GM19238 (cell line): ENCODE data around the gene YTHDC1.
A peak's percentile ranks its signal among the peaks of the same experiment; 100 is the strongest.
"Not testable (repeated sequence)": the region's sequence is repeated elsewhere in the genome, so short reads cannot be mapped to it uniquely, and the experiment has no call there.

Experiments
- DNase-seq: peaks from one replicate; pipeline ENCODE4 v3.0.0; 2011; ENCODE audit warnings: low spot score; ENCODE audit not compliant: insufficient read length

Gene YTHDC1

DNA sequence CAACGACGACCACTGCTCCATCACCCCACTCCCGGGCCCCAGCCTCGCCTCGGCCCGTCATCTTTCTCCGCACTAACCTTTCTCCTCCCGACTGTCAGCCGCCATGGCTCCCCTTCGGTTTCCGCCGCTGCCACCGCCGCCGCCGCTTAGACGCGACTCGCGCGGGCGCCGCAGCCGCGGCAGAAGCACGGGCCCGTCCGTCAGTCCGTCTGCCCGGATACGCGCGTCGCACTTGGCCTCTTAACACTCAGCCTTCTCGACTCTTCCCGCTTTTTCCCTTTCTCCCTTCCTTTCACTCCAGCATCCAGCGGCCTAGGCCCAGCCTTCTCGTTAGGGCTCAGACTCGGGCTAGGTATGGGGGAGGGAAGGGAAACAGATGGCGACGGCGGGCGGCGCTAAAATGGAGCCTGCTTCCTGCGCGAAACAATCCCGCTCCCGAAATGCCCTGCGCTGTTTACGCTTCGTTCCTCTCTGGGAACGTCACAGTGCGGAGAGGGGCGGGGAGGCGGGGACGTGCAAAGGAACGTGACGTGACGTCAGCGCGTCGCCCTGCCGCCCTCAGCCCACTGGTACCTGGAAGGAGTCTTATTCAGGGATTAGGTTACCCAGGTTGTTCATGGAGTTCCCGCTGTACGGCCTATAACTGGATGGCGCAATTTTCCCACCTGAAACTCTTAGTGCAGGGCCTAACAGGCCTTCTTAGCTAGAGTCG lies at the start of gene YTHDC1:
YTHDC1 (minus strand) TSS at position 442 of the 712 bp plus-strand sequence; CDS start at position 105, 337 bp downstream.
- peak; percentile 82 for DNase-seq

DNA sequence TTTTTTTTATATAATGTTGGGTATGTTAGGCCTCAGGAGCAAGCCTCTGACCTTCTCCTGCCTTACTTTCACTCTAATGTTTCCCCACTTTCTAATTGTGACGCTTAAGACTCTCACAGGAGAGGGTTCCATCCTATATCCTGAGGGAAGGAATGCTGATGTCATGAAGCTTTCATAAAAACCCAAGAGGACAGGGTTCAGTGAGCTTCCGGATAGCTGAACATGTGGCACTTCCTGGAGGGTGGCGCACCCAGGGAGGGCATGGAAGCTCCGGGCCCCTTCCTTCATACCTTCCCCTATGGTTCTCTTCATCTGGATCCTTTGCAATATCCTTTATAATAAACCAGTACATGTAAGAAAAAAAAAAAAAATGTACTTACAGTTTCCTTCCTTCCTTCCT lies 49.4 kb upstream of the YTHDC1 start:
- no peak for DNase-seq

DNA sequence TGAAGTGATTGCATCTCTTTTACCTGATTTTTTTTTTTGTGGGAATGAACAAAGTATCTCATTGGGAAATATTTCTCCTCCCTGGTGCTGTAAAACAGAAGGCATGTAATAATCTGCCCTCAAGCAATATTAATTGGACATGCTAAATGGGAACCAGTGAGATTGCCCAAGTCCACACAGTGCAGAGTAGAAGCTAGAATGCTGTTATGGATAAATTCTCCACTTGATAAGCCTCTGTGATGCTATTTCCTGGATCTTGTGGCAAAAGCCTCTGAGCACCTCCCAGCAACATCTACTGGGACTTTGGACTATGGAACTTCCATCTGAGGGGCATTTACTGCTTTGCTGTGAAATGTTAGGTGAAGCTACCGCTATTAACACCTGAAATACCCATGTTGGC lies 46.9 kb upstream of the YTHDC1 start:
- DNase-seq = no peak

DNA sequence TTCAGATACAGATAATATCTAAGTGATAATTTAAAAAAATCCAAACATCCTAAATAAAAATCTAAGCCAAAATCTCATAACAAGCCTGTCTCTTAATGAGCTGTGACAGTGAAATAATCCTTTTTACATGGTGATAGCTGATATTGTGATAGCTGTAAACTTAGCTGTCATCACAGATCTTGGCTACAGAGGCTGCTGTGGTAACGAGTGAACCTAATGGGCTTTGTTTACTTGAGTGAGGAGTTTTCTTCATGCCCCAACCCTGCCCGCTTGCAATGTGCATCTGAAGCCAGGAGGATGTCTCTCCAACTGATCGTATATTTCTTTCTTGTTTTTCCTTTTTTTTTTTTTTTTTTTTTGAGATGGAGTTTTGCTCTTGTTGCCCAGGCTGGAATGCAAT lies 41.5 kb upstream of the YTHDC1 start:
- DNase-seq = no peak

DNA sequence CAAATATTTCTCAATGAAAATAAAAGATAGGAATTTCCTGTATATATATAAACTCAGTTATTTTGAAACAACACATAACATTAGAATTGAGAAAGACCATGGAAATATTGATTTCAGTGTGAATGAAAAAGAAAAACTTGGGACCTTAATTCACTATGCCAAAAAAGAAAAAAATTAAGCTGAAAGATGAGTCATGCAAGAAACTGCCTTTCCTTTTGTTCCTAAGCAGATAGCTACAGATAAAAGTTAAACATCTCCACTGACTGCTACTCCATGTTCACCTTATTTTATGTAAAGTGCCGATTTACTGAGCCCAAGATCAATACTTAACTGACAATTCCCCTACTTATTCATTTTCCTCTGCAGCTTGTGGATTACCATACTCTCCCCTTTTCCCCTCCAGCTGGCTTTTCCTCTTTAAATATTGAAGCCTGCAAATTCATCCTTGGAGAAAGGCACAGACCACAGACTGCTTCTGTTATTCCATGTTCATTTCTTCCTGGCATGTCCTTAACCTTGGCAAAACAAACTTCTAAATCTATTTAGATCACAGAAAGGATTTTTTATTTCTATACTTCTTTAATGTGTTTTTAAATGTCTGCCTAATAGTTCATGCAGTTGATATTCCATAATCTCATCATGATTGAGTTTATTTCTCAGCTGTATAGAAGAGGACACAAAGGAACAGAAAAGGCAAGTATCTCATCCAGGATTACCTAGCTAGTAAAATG lies 40.5 kb upstream of the YTHDC1 start:
- DNase-seq = no peak

DNA sequence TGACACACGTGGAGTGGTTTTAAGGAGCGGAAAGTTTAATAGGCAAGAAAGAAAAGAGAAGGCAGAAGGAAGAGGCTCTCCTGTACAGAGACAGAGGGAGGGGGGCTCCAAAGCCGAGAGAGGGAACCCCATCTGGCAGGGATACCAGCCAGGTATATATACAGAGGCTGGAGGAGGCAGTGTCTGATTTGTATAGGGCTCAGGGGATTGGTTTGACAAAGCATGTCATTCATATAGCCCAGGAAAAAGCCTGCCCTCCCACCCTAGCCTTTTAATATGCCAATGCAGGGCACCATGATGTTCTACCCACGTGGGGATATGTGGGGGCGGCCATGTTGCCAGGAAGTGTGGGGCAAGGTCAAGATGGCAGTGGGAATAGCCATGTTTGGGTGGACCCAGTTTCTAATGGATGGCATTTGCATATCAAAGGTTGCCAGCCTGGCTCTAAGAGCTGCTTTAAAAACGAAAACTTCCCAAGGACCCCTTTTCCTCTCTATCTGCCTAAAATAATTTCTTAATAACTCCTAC lies 39.6 kb upstream of the YTHDC1 start:
- not testable (repeated sequence) for DNase-seq

DNA sequence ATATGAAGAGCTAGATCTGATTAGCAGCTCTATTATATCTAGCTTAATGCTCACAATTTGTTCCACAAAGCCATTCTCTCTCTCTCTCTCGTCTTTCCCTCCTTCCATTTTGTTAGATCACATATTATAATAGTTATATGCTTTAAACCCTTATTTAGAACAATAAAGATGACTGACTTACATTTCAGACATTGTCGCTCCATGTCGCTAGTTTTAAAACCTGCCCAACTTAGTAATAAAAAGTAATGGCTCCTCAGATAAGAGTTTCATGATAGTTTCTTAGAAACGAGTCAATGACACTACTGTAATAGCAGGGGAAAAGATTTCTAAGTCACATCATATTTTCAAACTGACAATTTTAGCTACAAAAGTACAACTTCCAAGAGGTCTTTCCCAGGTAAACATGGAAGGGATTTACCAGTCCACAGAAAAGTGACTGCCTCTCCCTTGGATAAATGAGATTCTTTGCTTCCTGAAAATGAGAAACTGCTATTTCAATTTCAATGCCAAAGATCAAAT lies 38.5 kb upstream of the YTHDC1 start:
- no peak for DNase-seq

DNA sequence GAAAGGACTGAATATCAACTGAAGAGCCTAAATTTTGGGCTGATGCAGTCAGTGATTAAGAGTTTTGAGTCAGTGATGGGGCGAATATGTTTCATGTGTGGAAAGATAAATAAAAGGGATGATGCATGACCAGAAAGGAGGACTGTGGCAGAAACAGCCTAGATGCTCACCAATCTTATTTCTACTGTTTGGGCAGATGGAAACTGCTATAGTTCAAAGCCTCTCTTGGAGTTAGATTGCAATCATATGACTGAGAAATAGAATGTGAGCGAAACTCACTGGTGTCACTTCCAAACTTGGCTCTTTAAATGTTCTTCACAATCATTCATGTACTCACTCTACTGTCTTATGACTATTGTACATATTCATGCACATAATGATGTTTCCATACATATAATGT lies 35.4 kb upstream of the YTHDC1 start:
- no peak for DNase-seq

DNA sequence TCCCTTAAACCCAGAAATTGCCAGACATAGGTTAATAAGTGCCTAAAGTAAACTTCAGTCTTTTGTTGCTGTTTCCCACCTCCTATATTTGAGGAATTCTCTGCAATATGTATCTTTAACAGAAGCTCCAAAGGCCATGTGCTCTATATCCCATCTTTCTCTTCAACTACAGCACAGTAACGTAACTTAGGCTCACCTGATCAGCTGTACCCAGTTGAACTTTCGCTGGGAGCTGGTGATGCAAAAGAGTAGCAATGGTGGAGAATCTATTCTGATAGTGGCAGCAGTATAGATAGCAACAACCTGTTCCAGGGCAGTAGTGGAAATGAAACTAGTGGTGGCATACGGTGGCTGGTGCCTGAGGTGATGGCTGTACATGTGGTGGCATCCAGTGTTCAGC lies 33.2 kb upstream of the YTHDC1 start:
- DNase-seq = no peak

DNA sequence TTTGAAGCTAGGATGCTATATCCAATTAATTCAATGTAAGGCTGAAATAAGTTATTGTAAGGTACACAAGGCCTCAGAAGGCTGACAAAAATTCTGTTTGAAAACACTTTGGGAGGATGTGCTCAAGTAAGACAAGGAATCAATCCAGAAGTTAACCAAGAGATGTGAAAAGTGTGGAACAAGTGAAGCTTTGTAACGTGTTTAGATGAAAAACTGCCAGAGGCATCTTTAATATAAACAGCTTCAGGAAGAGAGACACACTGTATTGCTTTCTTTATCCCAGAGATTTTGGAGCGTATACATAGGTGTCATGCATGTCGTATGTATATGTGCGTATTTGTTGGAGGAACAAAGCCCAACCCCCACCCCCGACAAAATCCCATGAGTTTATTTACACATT lies 28.3 kb upstream of the YTHDC1 start:
- DNase-seq = no peak

DNA sequence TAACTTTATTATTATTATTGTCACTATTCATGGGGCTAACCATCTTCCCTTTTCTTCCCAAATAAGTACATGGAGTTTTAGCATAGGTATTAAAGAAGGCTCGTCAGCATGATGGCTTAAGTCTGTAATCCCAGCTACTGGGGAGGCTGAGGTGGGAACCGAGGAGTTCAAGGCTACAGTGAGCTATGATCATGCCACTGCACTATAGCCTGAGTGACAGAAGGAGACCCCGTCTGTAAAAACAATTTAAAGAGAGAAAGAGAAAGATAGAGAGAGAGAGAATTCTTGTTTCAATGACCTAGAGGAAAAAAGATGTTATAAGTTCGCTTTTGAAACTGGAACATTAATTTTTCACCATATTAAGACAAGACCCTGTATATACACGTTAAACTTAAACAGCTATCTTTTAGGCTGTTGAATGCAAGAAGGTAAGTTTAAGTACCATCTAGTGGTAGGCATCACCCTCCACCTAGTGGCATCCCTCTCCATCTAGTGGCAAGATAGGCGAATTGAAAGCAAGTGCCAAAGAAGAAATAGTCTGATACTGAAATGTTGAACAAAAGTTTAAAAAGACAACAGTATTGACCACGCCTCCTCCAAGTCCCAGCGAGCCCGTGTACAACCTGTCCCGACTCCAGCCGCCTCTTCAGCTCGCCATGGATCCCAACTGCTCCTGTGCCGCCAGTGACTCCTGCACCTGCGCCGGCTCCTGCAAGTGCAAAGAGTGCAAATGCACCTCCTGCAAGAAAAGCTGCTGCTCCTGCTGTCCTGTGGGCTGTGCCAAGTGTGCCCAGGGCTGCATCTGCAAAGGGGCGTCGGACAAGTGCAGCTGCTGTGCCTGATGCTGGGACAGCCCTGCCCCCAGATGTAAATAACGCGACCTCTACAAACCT lies 26.0 kb upstream of the YTHDC1 start:
- DNase-seq = peak; percentile 15

DNA sequence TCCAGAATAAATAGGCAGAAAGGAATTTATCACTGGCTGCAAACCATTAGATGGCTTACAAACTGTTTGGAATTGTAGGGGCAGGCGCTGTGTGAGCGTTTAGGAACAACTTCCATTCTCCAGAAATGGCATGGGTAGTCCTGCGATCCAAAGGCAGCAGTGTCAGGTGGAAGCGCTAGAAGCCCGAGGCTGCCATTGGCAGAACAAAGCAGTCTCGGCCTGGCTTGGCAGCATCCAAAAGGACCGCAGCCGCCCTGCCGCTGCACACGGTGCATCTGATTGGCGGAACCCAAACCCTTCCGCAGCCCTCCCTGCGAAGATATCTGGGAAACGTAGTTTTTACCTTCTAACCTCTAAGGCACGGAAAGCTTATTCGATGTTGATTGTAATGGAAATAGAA lies 23.6 kb upstream of the YTHDC1 start:
- peak; percentile 32 for DNase-seq

DNA sequence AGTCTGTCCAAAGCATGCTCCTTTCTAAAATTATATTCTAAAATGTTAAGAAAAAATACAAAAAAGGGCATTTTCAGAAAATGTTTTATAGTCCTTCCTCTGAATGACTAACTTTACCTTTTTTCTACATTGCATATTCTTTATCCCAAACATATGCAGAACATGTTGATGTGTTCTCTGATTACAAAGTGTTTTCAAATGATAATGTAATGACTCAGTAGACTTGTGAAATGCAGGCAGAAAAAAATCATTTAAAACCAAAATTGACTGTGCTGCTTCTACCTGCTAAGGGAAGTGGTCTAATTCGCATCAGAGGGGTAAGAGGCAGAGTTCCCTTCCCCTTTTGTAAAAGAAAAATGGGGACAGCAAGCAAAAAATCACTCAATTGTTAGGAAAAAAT lies 22.7 kb upstream of the YTHDC1 start:
- DNase-seq = no peak

DNA sequence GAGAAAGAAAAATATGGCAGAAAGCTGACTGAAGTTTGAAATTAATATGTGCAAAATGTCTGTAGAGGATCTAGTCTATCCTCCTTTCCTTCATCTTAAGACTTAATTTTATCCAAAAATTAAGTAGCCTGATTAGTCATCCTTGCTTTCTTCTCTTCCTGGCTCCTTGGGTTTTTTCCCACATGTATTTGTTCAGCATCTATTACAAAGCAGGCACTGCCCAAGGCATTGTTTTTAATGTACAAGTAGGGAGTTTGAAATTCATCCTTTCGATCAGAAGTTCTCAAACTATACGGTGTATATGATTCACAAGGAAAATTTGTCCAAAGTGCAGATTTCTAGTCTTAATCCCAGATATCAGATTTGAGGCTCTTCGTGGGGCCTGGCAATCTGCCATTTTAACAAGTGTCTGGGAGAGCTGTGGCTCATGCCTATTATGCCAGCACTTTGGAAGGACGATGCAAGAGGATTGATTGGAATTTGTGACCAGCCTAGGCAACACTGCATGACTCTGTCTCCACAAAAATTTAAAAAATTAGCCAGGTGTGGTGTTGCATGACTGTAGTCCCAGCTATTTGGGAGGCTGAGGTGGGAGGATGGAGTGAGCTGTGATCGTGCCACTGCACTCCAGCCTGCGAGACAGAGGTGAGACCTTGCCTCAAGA lies 19.4 kb upstream of the YTHDC1 start:
- no peak for DNase-seq

DNA sequence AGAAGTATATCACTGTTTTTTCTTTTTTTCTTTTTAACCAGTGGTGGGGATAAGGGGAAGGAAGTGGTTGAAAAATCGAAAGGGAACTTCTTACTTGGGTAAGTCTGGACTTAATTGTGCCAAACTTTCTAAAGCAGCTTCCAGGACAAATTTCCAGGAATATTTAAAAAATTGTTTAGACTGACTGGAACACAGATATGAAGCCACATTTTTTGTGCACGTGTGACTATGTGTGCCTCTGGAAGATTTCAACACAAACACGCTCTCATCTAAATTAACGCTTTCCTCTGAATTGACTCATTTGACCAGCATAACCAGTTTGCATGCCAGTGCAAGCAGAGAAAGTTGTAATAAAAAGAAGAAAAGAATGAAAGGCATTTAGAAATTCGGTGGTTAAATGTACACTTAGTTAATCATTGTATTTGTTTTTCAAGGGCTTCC lies 18.8 kb upstream of the YTHDC1 start:
- no peak for DNase-seq

DNA sequence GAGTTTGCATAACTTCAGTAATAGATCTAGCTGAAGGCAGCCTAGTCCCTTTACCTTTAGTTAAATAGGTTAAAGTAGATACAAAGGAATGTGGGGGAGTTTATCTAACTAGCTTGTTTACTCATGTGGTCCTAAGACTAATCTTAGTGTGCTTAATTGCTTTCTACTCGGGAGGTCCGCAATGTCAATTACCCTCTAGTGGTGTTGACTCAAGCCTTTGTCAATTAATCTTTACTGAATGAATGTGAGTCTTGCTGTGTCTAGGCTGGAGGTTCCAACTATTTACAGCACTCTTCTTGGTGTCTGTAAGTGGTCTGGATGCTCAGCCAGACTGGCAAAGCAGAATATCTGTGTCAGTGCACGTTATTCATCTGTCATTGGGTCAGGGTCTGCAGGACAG lies 17.9 kb upstream of the YTHDC1 start:
- DNase-seq = no peak

DNA sequence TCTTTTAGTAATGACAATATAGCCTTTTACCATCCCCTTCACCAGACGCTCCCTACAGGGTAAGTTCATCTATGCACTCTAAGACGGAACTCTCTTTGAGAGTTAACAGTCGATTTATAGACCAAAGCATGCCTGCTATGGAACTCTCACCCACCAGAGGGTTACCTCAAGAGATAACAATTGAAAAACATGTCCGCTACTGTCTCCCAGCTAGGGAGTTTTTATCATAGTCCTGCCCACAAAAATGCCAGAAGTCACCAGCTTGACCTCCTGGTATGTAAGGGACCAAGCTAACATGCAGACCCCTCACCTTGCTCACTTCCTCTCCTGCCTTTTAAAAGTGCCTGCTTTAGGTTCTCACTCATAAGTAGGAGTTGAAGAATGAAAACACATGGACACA lies 16.7 kb upstream of the YTHDC1 start:
- no peak for DNase-seq

DNA sequence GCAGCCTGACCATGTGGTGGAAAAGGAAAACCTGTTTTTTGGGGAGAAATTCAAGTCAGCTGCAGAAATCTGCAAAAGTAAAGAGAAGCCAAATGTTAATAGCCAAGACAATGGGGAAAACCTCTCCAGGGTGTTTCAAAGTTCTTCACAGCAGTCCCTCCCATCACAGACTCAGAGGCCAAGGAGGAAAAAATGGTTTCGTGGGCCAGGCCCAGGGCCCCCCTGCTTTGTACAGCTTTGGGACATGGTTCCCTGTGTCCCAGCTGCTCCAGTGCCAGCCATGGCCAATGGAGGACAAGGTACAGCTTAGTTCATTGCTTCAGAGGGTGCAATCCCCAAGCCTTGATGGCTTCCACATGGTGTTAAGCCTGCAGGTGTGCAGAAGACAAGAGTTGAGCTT lies 15.2 kb upstream of the YTHDC1 start:
- no peak for DNase-seq

DNA sequence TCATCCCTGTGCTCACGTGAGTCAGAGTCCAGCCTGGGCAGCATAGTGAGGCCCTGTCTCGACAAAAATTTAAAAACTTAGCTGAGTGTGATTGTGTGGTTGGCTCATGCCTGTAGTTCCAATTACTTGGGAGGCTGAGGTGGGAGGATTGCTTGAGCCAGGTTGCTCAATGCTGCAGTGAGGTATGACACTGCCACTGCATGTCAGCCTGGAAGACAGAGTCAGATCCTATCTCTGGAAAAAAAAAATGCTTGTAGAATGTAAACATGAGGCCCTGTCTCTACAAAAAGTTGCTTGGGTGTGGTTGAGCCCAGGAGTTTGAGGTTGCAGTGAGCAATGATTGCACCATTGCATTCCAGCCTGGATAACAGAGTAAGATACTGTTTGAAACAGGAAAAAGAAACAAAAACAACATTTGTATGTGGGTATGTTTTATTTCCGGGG lies 11.3 kb upstream of the YTHDC1 start:
- DNase-seq = no peak

DNA sequence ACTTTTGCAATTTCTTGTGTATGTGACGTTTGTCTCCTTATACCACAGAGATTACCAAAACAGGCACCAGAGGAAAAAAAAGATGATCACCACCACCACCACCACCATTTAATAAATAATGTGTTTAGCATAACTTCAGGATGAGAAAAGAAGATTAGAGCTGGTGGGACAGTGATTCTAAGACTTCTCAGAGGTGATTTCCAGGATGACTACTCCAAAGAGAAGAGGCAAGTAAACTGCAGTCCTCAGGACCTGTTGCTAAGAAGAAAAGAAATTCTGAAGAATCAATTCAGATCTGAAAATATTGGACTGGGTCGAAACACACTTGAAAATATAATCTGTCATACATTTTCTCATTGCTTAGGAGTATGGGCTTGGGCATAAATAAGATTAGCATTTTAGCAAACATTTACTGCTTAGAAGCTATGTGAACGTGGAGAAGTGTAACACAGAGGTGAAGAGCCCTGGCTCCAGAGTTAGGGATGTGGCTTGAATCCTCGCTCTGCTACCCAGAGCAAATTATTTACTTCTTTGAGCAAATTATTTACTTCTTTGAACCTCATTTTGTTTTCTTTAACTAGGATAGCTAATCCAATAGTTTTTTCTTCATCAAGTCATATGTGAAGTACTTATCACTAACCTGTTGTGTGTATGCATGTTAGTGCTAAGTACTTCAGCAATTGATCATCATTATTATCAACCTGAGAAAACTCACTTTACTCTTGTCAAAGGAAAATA lies 10.5 kb upstream of the YTHDC1 start:
- no peak for DNase-seq
